Stimulated activated CD4-positive, alpha-beta T cell treated with anti-CD3 and anti-CD28 coated beads, Interleukin-1b, Interleukin-23, amount 100 ng/mL, for 1 hour (primary cell): Measurements from ENCODE around the gene KLF6.

ENCODE experiments used
- DNase-seq, 2 donors: peaks; one replicate each; pipeline ENCODE4 v3.0.0-alpha.2; 2020; ENCODE audit warnings: low read depth in 2 of 2

KLF6 gene

GRCh38 chr10:3784510-3785250 lies at the start of gene KLF6:
Gene KLF6, minus strand, starts transcription at chr10:3785209. Its CDS starts 195 bp downstream, at chr10:3785014.
- DNase-seq: no peak

GRCh38 chr10:3834404-3834803 lies 49.4 kb upstream of the KLF6 start:
- no peak for DNase-seq

GRCh38 chr10:3833046-3833445 lies 48.0 kb upstream of the KLF6 start:
- no peak for DNase-seq

GRCh38 chr10:3832022-3832786 lies 47.2 kb upstream of the KLF6 start:
- DNase-seq: no peak

GRCh38 chr10:3831608-3832007 lies 46.6 kb upstream of the KLF6 start:
- DNase-seq: no peak

GRCh38 chr10:3830946-3831345 lies 45.9 kb upstream of the KLF6 start:
- DNase-seq: no peak

- no peak for DNase-seq
These were observed 44.4 kb upstream of the KLF6 start for GRCh38 chr10:3829156-3830050.

- DNase-seq: no peak
These were observed 43.6 kb upstream of the KLF6 start for GRCh38 chr10:3828404-3829155.

- DNase-seq: no peak
These were observed 42.9 kb upstream of the KLF6 start for GRCh38 chr10:3827768-3828403.

GRCh38 chr10:3827266-3827665 lies 42.3 kb upstream of the KLF6 start:
- DNase-seq: no peak

- DNase-seq: no peak
These were observed 40.9 kb upstream of the KLF6 start for GRCh38 chr10:3825862-3826351.

GRCh38 chr10:3825244-3825643 lies 40.2 kb upstream of the KLF6 start:
- DNase-seq: no peak

GRCh38 chr10:3822541-3823330 lies 37.7 kb upstream of the KLF6 start:
- DNase-seq: no peak

GRCh38 chr10:3820255-3820654 lies 35.2 kb upstream of the KLF6 start:
- no peak for DNase-seq

- DNase-seq: no peak
These were observed 32.0 kb upstream of the KLF6 start for GRCh38 chr10:3816995-3817394.

- DNase-seq: no peak
These were observed 29.8 kb upstream of the KLF6 start for GRCh38 chr10:3814838-3815220.

- DNase-seq: no peak
These were observed 29.2 kb upstream of the KLF6 start for GRCh38 chr10:3813986-3814837.

- no peak for DNase-seq
These were observed 28.3 kb upstream of the KLF6 start for GRCh38 chr10:3813267-3813666.

- DNase-seq: no peak
These were observed 27.1 kb upstream of the KLF6 start for GRCh38 chr10:3812141-3812540.
